ENCODE results near the gene STAP2. TPM values are rescaled to one million over a fixed set of nuclear protein-coding genes. Genes with fewer than 3 reads are reported as not detected.

STAP2 gene
- total RNA-seq, 2 donors from 2014 or later: 47.9 to 107 TPM

GRCh38 chr19:4301590-4302242 is 36.9 kb downstream of the STAP2 start:
- Histone ChIP-seq H3K4me1 (replicated peaks) (no peaks in the 10 kb centered on the region), H3K4me3 (no peak overlapping the region), H3K27me3 (replicated peaks; ENCODE audit: insufficient read depth) (peaks cover 4% of the 10 kb centered on the region), H3K36me3 (no peaks in the 10 kb centered on the region), H3K9me3 (no peaks in the 10 kb centered on the region), H3K27ac (no peak overlapping the region)
- TF ChIP-seq POLR2A (IDR thresholded peaks at IDR 0.05): no peak
- no peak for TF ChIP-seq POLR2AphosphoS5 (IDR thresholded peaks at IDR 0.05)
- DNase-seq (ENCODE audit: low spot score): no peak
- 66% methylated on average over 13 of the region's 13 CpGs for WGBS
- intact Hi-C loops (cut with DNase I): no loop called here

DNA sequence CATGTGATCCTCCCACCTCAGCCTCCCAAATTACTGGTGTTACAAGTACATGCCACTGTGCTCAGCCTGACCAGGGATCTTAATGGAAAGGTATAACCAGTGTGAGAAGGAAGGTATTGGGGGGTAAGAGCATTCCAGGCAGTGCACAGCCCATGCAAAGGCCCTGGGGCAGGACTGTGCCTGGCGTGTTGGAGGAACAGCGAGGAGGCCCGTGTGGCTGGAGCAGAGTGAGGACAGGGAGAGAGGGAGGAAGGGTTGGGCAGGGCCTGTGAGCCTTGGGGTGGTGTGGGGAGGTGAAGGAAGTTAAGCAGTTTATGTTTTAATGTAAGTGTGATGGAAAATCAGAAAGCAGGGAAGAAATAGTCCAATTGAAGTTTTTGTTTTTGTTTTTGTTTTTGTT is 38.0 kb downstream of the STAP2 start:
- 97% methylated on average over 3 of the region's 3 CpGs for WGBS

DNA sequence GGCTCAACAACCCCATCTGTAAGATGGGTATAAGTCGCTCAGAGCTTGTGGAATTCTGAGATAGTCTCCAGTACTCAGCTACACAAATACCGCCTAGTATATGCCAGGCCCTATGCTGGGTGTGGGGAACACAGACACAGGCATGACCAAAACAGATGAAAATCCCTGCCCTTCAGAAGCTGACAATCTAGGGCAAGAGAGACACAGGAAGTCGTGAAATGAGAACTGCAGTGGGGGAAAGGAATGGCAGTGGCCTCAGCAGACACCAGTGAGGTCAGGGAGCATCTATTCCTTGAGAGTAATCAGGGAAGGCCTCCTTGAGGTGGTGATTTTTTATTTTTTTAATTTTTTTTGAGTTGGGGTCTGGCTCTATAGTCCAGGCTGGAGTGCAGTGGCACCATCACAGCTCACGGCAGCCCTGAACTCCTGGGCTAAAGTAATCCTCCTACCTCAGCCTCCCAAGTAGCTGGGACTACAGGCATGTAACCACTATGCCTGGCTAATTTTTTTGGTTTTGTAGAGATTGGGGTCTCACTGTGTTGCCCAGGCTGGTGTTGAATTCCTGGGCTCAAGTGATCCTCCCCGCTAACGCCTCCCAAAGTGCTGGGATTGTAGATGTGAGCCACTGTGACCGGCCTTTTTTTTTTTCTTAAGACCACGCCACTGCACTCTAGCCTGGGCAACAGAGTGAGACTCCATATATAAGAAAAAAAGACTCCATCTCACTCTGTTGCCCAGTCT is 39.6 kb downstream of the STAP2 start:
- 89% methylated on average over 7 of the region's 8 CpGs for WGBS
- intact Hi-C loops (cut with DNase I): no loop called here
- Histone ChIP-seq H3K4me1 (replicated peaks) (no peaks in the 10 kb centered on the region), H3K36me3 (no peaks in the 10 kb centered on the region), H3K27me3 (replicated peaks; ENCODE audit: insufficient read depth) (no peaks in the 10 kb centered on the region), H3K27ac (no peak overlapping the region), H3K4me3 (no peak overlapping the region), H3K9me3 (no peaks in the 10 kb centered on the region)
- no peak for TF ChIP-seq POLR2A (IDR thresholded peaks at IDR 0.05)
- no peak for TF ChIP-seq CTCF (IDR thresholded peaks at IDR 0.05)
- TF ChIP-seq POLR2AphosphoS5 (IDR thresholded peaks at IDR 0.05): no peak
- DNase-seq (ENCODE audit: low spot score): no peak

More for the DNA sequence above, 38.0 kb downstream of the STAP2 start:
- H3K4me1 ChIP-seq (replicated peaks): no peaks in the 10 kb centered on the region
- H3K9me3 ChIP-seq: no peaks in the 10 kb centered on the region
- no peak for TF ChIP-seq CTCF (IDR thresholded peaks at IDR 0.05)
- TF ChIP-seq POLR2A (IDR thresholded peaks at IDR 0.05): no peak
- TF ChIP-seq POLR2AphosphoS5 (IDR thresholded peaks at IDR 0.05): no peak
- H3K27me3 ChIP-seq (replicated peaks; ENCODE audit: insufficient read depth): peaks cover 4% of the 10 kb centered on the region
- intact Hi-C loops (cut with DNase I): no loop called here
- DNase-seq (ENCODE audit: low spot score): no peak
- no peaks in the 10 kb centered on the region for H3K36me3 ChIP-seq
- H3K27ac ChIP-seq: no peak overlapping the region
- no peak overlapping the region for H3K4me3 ChIP-seq

DNA sequence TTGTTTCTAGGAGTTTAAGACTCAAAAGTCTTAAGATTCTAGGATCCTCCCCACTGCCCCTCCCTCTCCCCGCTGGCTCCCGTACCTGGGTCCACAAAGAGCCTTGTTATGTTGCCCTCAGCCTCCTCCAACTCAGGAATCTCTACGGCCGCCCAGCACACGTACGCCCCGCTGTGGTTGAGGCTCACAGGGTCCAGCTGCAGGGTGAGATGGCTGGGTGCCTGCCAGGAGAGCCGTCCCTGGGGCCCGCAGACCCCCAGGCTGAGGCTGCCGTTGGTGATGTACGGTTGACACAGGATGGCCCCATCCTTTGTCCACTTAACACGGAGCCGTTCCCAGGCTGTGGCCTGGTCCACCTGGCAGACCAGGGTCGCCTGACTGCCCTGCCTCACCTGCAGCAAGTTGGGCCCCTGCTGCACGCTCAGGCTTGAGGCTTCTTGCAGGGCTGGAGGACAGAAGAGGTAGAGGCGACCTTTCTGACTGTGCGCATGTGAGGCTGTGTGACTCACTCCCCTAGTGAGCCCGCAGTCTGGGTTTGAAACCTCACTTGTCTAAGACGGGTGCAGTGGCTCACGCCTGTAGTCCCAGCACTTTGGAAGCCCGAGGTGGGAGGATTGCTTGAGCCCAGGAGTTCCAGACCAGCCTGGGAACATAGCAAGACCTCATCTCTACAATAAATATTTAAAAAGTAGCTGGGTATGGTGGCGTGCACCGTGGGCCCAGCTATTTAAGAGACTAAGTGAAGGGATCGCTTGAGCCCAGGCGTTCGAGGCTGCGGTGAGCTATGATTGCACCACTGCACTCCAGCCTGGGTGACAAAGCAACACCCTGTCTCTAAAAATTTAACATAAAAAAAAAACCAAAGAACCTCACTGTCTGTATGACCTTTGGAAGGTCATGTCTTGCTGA is 40.5 kb downstream of the STAP2 start:
- Histone ChIP-seq H3K27ac (no peak overlapping the region), H3K27me3 (replicated peaks; ENCODE audit: insufficient read depth) (no peaks in the 10 kb centered on the region), H3K4me1 (replicated peaks) (no peaks in the 10 kb centered on the region), H3K9me3 (no peaks in the 10 kb centered on the region), H3K36me3 (no peaks in the 10 kb centered on the region), H3K4me3 (no peak overlapping the region)
- intact Hi-C loops (cut with DNase I): no loop called here
- 78% methylated on average over 26 of the region's 27 CpGs for WGBS
- no peak for DNase-seq (ENCODE audit: low spot score)
- TF ChIP-seq POLR2A (IDR thresholded peaks at IDR 0.05): no peak
- no peak for TF ChIP-seq CTCF (IDR thresholded peaks at IDR 0.05)
- TF ChIP-seq POLR2AphosphoS5 (IDR thresholded peaks at IDR 0.05): no peak

All from prostate gland (tissue), 2 donors.